Mucosa of rectum (tissue), 2 donors: Measurements from ENCODE around the gene CYB561A3.

Experiments used
- H3K27ac ChIP-seq, 2 donors: one replicate each; pipeline ENCODE4 v1.7.0; 2013; ENCODE audit warnings: inconsistent platforms in 2 of 2, low read depth in 2 of 2, low read length in 2 of 2
- H3K27me3 ChIP-seq, 2 donors: one replicate each; pipeline ENCODE4 v1.7.0; 2013; ENCODE audit warnings: low read length in 2 of 2; ENCODE audit not compliant: control insufficient read depth in 2 of 2, insufficient read depth in 2 of 2
- H3K36me3 ChIP-seq, 2 donors: one replicate each; pipeline ENCODE4 v1.7.0; 2013; ENCODE audit warnings: low read length in 2 of 2; ENCODE audit not compliant: control insufficient read depth in 2 of 2, insufficient read depth in 2 of 2
- H3K4me1 ChIP-seq, 2 donors: one replicate each; pipeline ENCODE4 v1.7.0; 2013; ENCODE audit warnings: low read length in 2 of 2, mild to moderate bottlenecking in 1 of 2; ENCODE audit not compliant: control insufficient read depth in 2 of 2, insufficient read depth in 2 of 2
- H3K4me3 ChIP-seq, 2 donors: one replicate each; pipeline ENCODE4 v1.7.0; 2013; ENCODE audit warnings: low read length in 2 of 2
- H3K9ac ChIP-seq, 2 donors: one replicate each; pipeline ENCODE4 v1.7.0; 2013; ENCODE audit warnings: low read length in 2 of 2, low read depth in 1 of 2, mild to moderate bottlenecking in 1 of 2
- H3K9me3 ChIP-seq, 2 donors: one replicate each; pipeline ENCODE4 v1.7.0; 2013; ENCODE audit warnings: low read length in 2 of 2; ENCODE audit not compliant: control insufficient read depth in 2 of 2
- donor health status: healthy.
- donor health status: Normal muscosa, but diverticular disease.

CYB561A3 gene

DNA sequence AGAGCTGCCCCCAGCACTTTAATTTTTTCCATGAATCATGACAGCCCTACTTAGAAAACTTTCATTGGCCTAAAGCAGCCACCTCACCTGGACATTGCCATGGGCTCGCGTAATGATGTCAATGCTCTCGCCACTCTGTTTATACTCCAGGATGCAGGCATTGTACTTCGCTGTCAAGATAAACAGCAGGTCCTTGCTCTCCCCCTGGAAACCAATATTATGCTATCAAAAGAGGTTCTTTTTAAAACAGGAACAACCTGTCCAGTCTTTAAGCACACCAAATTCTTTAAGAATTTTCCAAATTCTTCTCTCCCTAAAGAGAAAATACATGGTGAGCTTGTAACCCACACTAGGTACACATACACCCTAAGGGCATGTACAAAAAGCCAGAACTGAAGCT, 31.8 kb downstream of the CYB561A3 start:
- Histone ChIP-seq H3K4me1 (peaks cover 20 to 21% of the 10 kb centered on the region in 2 donors), H3K27me3 (no peaks in the 10 kb centered on the region), H3K27ac (no peak overlapping the region), H3K36me3 (peaks cover 34 to 42% of the 10 kb centered on the region in 2 donors), H3K4me3 (no peak overlapping the region), H3K9ac (no peak overlapping the region), H3K9me3 (no peaks in the 10 kb centered on the region)

DNA sequence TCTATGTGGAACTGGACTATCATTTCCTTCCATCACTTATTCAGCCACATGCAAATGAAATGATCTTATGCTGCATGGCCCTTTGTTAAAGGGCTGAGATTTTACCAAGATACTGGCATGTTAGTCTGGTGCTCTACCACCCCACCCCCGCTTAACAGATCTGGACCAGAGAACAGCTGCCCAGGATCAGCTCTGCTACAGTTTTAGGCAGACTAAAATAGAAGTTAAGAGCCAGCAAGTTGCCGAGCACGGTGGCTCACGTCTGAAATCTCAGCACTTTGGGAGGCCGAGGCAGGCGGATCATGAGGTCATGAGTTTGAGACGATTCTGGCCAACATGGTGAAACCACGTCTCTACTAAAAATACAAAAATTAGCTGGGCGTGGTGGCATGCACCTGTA, 33.3 kb downstream of the CYB561A3 start:
- Histone ChIP-seq H3K4me1 (peaks cover 11 to 15% of the 10 kb centered on the region in 2 donors), H3K27me3 (no peaks in the 10 kb centered on the region), H3K4me3 (no peak overlapping the region), H3K9me3 (no peaks in the 10 kb centered on the region), H3K27ac (no peak overlapping the region), H3K36me3 (peaks cover 44 to 54% of the 10 kb centered on the region in 2 donors), H3K9ac (no peak overlapping the region)

DNA sequence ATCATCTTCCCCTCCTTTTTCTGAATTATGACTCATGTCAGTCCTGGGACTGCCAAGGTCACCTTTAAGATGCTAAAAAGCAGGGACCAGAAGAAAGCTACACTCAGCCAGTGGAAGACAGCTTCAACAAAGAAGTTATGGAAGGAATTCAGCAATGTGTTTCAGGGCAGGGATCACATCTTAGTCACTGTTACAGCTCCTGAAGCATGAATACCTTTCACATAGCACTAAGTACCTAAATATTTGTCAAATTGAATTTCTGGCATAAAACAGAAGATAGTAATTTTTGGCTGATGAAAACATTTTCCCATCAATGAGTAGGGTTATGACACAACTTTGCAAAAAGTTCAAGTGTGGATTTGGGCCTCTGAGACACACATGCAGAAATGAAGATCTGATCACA, 34.0 kb downstream of the CYB561A3 start:
- H3K36me3 ChIP-seq, result peaks cover 50 to 61% of the 10 kb centered on the region in 2 donors

DNA sequence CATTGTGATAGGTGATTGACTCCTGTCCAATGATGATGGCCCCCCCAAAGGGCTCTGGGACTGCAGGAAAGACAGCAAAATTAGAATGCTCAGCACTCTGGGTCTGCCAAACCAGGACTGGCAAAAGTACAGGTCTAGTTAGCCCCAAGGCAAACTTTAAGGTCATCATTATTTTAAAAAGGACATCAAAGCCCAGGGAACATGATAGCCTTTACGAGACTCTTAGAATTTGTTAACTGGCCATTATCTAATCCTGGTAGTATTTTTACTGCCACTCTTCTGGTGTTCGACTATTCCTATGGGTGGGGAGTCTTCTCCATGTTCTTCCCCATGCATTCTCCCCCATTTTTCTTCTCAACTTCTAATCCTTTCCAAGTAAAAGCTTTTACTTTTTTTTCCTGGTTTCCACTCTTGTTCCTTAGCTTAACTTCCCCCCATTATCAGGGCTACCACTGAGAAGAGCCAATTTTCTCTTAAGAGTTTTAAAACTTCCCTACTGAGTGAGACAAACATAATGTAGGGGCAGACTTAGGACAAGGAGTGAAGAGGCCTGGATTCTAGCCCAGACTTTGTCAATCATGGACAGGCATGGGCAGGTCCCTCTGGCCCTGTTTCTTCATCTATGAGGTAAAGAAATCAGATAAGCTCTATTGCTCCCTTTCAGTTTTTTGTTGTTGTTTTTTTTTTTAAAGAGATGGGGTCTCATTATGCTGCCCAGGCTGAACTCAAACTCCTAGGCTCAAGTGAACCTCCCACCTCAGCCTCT, 35.9 kb downstream of the CYB561A3 start:
- H3K36me3 ChIP-seq, result peaks cover 66 to 76% of the 10 kb centered on the region in 2 donors
- H3K27ac ChIP-seq, result no peak overlapping the region
- no peak overlapping the region for H3K9ac ChIP-seq
- no peaks in the 10 kb centered on the region for H3K4me1 ChIP-seq
- no peaks in the 10 kb centered on the region for H3K27me3 ChIP-seq
- no peak overlapping the region for H3K4me3 ChIP-seq
- H3K9me3 ChIP-seq, result no peaks in the 10 kb centered on the region

More for the DNA sequence above, 34.0 kb downstream of the CYB561A3 start:
- Histone ChIP-seq H3K4me3 (no peak overlapping the region), H3K27me3 (no peaks in the 10 kb centered on the region), H3K9me3 (no peaks in the 10 kb centered on the region), H3K27ac (no peak overlapping the region), H3K4me1 (peaks cover 11 to 14% of the 10 kb centered on the region in 2 donors), H3K9ac (no peak overlapping the region)

DNA sequence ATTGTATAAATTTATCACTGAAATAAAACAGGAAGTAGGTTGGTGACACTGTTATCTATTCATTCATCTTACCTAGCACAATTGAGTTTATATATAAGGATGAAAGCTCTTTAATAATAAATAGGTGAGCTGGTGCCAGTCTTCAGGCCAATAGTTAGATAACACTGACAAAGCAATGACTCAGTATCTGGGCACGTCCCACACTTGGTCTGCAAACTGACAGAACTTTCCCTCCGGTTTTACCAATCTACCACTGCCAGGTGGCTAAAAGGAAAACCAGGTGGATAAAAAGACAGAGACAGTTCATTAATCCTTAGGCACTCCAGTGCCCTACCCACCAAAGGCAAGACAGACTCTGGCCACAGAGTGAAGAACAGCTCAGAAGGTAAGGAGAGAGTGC, 46.4 kb downstream of the CYB561A3 start:
- peaks cover 63 to 78% of the 10 kb centered on the region in 2 donors for H3K36me3 ChIP-seq
- H3K4me1 ChIP-seq, result no peaks in the 10 kb centered on the region
- no peak overlapping the region for H3K9ac ChIP-seq
- H3K4me3 ChIP-seq, result no peak overlapping the region
- H3K9me3 ChIP-seq, result no peaks in the 10 kb centered on the region
- no peak overlapping the region for H3K27ac ChIP-seq
- no peaks in the 10 kb centered on the region for H3K27me3 ChIP-seq

DNA sequence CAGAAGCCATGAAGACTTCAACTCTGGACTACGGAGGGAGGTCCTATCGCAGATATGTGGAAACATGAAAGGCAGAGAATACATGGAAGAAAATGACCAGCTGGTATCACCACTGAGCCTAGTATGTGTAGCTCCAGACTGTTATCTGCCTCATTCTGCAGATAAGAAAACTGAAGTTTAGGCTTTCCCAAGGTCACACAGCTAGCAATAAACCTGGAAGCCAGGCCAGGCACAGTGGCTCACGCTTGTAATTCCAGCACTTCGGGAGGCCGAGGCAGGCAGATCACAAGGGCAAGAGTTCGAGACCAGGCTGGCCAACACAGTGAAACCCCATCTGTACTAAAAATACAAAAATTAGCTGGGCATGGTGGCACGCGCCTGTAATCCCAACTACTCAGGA, 50.9 kb downstream of the CYB561A3 start:
- Histone ChIP-seq H3K4me3 (no peak overlapping the region), H3K4me1 (no peaks in the 10 kb centered on the region), H3K9me3 (no peaks in the 10 kb centered on the region), H3K27me3 (no peaks in the 10 kb centered on the region), H3K36me3 (peaks cover 87 to 89% of the 10 kb centered on the region in 2 donors), H3K27ac (no peak overlapping the region), H3K9ac (no peak overlapping the region)

DNA sequence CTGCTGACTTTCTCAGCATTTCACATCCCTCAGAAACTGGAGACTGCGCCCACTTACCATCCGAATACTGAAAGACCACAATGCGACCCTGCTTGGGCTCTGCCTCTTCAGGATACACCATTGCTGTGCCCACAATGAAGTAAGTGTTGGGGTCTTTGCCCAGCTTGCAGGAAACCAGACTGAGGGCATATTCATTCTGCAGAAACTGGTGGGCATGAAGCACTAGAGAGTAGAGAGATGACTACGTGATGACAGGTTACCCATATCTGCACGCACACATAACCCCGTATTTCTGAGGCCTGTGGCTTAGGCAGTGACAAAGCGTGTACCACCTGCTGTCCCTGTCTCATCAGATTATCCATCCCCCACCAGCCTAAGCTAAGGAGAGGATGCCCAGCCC, 51.9 kb downstream of the CYB561A3 start:
- Histone ChIP-seq H3K9me3 (no peaks in the 10 kb centered on the region), H3K36me3 (peaks cover 86 to 88% of the 10 kb centered on the region in 2 donors), H3K9ac (no peak overlapping the region), H3K4me3 (no peak overlapping the region), H3K27me3 (no peaks in the 10 kb centered on the region), H3K4me1 (no peaks in the 10 kb centered on the region), H3K27ac (no peak overlapping the region)

DNA sequence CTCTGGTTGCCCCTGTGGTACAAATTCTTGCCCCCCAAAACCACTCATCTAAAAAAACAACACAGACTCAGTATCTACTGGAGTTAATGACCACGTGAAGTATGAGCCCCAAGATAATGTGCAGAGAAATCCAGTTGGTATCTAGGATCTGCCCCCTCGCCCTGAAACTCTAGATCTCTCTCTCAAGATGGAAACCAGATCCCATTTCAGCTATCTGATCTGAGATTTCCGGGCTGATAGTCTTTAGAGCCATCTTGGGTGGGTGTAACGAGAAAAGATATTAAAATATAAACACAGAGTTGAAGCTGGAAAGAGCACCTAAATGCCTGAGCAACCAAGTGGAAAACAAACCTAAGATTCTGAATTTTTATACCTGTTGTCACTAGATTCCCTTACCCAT, 52.5 kb downstream of the CYB561A3 start:
- Histone ChIP-seq H3K27ac (no peak overlapping the region), H3K36me3 (peaks cover 84% of the 10 kb centered on the region in 2 donors), H3K9ac (no peak overlapping the region), H3K27me3 (no peaks in the 10 kb centered on the region), H3K9me3 (no peaks in the 10 kb centered on the region), H3K4me1 (no peaks in the 10 kb centered on the region), H3K4me3 (no peak overlapping the region)

DNA sequence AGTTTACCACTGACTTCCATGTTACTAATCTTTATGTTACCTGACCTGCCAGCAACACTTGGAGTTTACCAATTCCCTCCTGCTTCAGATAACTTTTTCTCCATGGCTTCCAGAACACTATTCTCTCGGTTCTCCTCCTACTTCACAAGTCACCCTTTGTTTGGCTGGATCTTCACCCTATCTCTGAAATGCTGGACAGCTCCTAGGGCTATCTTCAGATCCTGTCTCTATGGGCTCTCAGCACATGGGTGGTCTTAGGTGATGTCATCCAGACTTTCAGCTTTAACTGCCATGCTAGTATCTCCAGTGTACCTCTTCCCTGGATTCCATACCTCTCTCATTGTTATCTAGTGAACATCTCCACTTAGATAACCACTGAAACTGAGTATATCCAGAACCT, 54.3 kb downstream of the CYB561A3 start:
- Histone ChIP-seq H3K9ac (no peak overlapping the region), H3K36me3 (peaks cover 85 to 88% of the 10 kb centered on the region in 2 donors), H3K27ac (no peak overlapping the region), H3K4me3 (no peak overlapping the region), H3K9me3 (no peaks in the 10 kb centered on the region), H3K27me3 (no peaks in the 10 kb centered on the region), H3K4me1 (no peaks in the 10 kb centered on the region)

DNA sequence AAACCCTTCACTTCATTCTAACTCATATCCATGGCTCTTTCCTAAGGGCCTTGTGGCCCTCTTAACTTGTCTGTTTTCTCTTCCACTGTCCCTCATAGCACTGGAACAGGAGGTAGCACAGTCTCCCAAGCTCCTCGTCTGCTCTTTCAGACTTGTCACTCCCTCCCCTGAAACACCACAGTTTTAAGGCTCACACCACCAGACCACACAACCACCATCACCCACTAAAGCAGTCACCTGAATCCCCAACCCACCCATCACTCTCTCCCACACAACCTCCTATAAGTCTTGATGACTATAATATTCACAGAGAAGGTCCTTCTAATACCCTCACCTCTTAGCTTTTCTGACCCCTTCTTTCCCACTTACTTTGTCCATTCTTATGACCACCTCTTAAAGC, 55.5 kb downstream of the CYB561A3 start:
- Histone ChIP-seq H3K9me3 (no peaks in the 10 kb centered on the region), H3K27ac (no peak overlapping the region), H3K4me1 (no peaks in the 10 kb centered on the region), H3K4me3 (no peak overlapping the region), H3K27me3 (no peaks in the 10 kb centered on the region), H3K9ac (no peak overlapping the region), H3K36me3 (peaks cover 80 to 90% of the 10 kb centered on the region in 2 donors)
